Tibial artery (tissue), 4 donors: ENCODE data around the gene ABHD14A.

Source experiments
- DNase-seq, 2 donors: peaks; one replicate each; pipeline ENCODE4 v3.0.0-alpha.2; 2019
- H3K27ac ChIP-seq, 2 donors: fragments of 200-600 bp; sonication (generic) in 1 of 2; 1 replicate in 1 of 2; 2 replicates in 1 of 2; pipeline ENCODE4 v1.5.1; 2018 to 2019; ENCODE audit warnings: mild to moderate bottlenecking in 1 of 2
- H3K27me3 ChIP-seq, 2 donors: fragments of 200-600 bp; sonication (generic) in 1 of 2; one replicate each; pipeline versions ENCODE4 v1.5.1 to v1.6.0; 2016 to 2019
- H3K36me3 ChIP-seq, 3 donors: fragments of 200-600 bp; sonication (generic) in 2 of 3; one replicate each; pipeline ENCODE4 v1.5.1; 2016 to 2019; ENCODE audit warnings: mild to moderate bottlenecking in 2 of 3
- H3K4me1 ChIP-seq, 4 donors: fragments of 200-600 bp; sonication (generic) in 2 of 4; 1 replicate in 3 of 4; 2 replicates in 1 of 4; pipeline ENCODE4 v1.5.1; 2016 to 2019
- H3K4me3 ChIP-seq, 2 donors: fragments of 200-600 bp; sonication (generic) in 1 of 2; 1 replicate in 1 of 2; 2 replicates in 1 of 2; pipeline ENCODE4 v1.5.1; 2018 to 2019; ENCODE audit warnings: mild to moderate bottlenecking in 2 of 2
- H3K9me3 ChIP-seq, 3 donors: fragments of 200-600 bp; sonication (generic) in 1 of 3; one replicate each; pipeline ENCODE4 v1.5.1; 2016 to 2019
- intact Hi-C: fragments of 100-400 bp; cut with DNase I; formaldehyde crosslinking; loops from one replicate; pipeline ENCODE4 v1.15.0; 2023; ENCODE audit warnings: low total_unique reads
- TF ChIP-seq, protein P1 (sequence below), 2 experiments: fragments of 200-600 bp in 1 of 2; fragments of 450-650 bp in 1 of 2; IDR thresholded peaks; one replicate each; pipeline ENCODE4 v1.5.1; 2017 to 2019; ENCODE audit warnings: antibody characterized with exemption in 2 of 2, mild to moderate bottlenecking in 1 of 2, moderate library complexity in 1 of 2

The ABHD14A gene

GRCh38 chr3:52029053-52029452 is 54.2 kb downstream of the ABHD14A start:
- H3K4me1 ChIP-seq: peaks cover 0 to 25% (median 20%) of the 10 kb centered on the region in 4 donors
- H3K4me3 ChIP-seq: no peak overlapping the region
- H3K27me3 ChIP-seq: no peaks in the 10 kb centered on the region
- H3K27ac ChIP-seq: no peak overlapping the region
- TF ChIP-seq, protein P1, sequence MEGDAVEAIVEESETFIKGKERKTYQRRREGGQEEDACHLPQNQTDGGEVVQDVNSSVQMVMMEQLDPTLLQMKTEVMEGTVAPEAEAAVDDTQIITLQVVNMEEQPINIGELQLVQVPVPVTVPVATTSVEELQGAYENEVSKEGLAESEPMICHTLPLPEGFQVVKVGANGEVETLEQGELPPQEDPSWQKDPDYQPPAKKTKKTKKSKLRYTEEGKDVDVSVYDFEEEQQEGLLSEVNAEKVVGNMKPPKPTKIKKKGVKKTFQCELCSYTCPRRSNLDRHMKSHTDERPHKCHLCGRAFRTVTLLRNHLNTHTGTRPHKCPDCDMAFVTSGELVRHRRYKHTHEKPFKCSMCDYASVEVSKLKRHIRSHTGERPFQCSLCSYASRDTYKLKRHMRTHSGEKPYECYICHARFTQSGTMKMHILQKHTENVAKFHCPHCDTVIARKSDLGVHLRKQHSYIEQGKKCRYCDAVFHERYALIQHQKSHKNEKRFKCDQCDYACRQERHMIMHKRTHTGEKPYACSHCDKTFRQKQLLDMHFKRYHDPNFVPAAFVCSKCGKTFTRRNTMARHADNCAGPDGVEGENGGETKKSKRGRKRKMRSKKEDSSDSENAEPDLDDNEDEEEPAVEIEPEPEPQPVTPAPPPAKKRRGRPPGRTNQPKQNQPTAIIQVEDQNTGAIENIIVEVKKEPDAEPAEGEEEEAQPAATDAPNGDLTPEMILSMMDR (IDR thresholded peaks at IDR 0.05): no peak
- no peak for DNase-seq
- intact Hi-C loops: no loop called here
- no peaks in the 10 kb centered on the region for H3K36me3 ChIP-seq
- no peaks in the 10 kb centered on the region for H3K9me3 ChIP-seq

DNA sequence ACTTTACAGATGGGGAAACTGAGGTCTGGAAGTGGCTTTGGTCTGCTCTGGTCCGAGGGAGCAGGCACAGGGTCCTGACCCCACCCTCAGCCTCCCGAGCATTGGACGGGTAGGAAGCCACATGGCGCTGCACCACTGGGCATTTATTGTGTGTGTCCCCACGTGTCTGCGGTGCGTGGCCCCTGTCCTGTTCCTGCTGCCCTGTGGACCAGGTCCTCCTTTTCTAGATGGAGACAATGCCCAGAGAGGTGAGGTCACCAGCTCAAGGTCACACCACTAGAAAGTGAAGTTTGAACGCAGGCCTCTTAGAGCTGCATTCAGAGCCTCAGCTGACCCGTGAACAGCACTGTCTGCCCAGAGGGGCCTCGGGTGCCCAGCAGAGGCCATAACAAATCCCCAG is 54.7 kb downstream of the ABHD14A start:
- no peaks in the 10 kb centered on the region for H3K9me3 ChIP-seq
- H3K27ac ChIP-seq: no peak overlapping the region
- no peaks in the 10 kb centered on the region for H3K27me3 ChIP-seq
- TF ChIP-seq, protein P1 (IDR thresholded peaks at IDR 0.05): no peak
- H3K4me3 ChIP-seq: no peak overlapping the region
- H3K4me1 ChIP-seq: peaks cover 0 to 21% (median 15%) of the 10 kb centered on the region in 4 donors
- DNase-seq: no peak
- H3K36me3 ChIP-seq: no peaks in the 10 kb centered on the region
- intact Hi-C loops: no loop called here
